ENCODE measurements around the gene PTPRT.

DNA sequence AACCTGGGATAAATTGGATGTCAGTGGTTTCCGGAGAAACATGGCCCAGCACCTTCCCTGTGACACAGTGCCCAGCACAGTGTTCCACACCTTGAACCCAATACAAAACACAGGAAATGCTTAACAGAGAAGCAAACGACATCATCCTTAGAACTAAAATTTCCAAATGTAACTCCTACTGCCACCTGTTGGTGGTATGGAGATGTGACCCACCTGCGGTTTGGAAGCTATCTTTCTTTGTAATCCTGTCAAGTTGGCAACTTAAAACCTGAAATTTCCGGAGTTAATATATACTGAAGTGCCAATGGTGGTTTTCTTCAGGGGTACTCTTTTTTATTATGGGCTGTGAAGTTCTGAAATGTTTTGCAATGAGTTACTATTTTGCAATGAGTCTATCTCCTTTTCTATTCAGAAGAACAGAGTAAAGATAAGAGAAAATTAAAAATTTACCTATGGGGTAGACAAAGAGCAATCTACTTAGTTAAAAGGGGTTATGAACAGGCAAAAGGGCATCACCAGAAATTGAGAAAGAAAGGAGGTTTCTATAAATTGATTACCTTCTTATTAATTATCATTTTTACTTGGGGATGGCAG is 658.8 kb downstream of the PTPRT start:
- TF ChIP-seq, protein P1, sequence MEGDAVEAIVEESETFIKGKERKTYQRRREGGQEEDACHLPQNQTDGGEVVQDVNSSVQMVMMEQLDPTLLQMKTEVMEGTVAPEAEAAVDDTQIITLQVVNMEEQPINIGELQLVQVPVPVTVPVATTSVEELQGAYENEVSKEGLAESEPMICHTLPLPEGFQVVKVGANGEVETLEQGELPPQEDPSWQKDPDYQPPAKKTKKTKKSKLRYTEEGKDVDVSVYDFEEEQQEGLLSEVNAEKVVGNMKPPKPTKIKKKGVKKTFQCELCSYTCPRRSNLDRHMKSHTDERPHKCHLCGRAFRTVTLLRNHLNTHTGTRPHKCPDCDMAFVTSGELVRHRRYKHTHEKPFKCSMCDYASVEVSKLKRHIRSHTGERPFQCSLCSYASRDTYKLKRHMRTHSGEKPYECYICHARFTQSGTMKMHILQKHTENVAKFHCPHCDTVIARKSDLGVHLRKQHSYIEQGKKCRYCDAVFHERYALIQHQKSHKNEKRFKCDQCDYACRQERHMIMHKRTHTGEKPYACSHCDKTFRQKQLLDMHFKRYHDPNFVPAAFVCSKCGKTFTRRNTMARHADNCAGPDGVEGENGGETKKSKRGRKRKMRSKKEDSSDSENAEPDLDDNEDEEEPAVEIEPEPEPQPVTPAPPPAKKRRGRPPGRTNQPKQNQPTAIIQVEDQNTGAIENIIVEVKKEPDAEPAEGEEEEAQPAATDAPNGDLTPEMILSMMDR (IDR thresholded peaks at IDR 0.05 in 2 of 3, conservative IDR thresholded peaks at IDR 0.05 in 1 of 3; ENCODE audit: control insufficient read depth in 2 of 3, extremely low read depth in 1 of 3, insufficient read depth in 1 of 3, low read depth in 3 of 3, low read length in 3 of 3): peak; percentile 58 to 65 (median 64)
- TF ChIP-seq, protein P2, sequence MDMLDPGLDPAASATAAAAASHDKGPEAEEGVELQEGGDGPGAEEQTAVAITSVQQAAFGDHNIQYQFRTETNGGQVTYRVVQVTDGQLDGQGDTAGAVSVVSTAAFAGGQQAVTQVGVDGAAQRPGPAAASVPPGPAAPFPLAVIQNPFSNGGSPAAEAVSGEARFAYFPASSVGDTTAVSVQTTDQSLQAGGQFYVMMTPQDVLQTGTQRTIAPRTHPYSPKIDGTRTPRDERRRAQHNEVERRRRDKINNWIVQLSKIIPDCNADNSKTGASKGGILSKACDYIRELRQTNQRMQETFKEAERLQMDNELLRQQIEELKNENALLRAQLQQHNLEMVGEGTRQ (IDR thresholded peaks at IDR 0.05; ENCODE audit: borderline replicate concordance, low read depth, low read length): no peak
